ENCODE measurements around the gene KLHDC8B. TPM values are rescaled to one million over a fixed set of nuclear protein-coding genes. Genes with fewer than 3 reads are reported as not detected.
A peak's percentile ranks its signal among the peaks of the same experiment; 100 is the strongest.

KLHDC8B gene
- total and polyA plus RNA-seq, 2 donors from 2014 or later, result 23.4 to 36.5 TPM

DNA sequence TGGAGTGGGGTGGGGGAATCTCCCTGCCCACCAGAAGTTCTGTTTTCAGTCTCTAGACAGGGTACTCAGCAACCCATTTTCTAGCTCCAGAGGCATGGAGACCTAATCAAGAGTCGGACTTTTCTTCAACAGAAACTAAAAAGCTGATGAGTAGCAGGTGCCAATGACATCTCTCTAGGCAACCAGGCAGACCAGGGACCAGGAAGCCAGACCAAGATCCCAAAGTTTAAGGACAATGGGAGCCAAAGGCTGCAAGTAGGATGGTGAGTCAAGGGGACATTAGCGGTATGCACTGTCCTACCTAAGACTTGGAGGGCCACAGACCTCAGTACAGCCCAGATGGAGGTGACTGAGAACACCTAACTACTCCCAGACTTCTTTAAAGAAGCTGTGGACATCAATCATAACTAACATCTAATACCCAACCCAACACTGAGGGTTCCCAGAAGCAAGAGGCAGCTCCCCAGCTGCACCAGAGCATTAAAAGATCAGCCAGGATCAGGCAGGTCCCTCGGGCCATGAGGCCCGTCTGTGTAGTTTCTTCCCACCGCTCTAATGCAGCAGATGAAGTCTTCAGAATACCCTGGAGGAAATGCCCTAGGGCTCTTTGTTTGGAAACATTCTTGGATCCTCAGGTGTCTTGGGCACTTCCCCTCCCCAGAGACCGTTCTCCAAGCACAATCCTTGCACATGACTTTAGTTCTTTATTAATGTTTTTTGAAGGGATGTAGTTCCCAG is 6.2 kb upstream of the KLHDC8B start:
- H3K27me3 ChIP-seq (ENCODE audit: control insufficient read depth, insufficient read depth, low read length), result no peaks in the 10 kb centered on the region
- TF ChIP-seq, protein P1, sequence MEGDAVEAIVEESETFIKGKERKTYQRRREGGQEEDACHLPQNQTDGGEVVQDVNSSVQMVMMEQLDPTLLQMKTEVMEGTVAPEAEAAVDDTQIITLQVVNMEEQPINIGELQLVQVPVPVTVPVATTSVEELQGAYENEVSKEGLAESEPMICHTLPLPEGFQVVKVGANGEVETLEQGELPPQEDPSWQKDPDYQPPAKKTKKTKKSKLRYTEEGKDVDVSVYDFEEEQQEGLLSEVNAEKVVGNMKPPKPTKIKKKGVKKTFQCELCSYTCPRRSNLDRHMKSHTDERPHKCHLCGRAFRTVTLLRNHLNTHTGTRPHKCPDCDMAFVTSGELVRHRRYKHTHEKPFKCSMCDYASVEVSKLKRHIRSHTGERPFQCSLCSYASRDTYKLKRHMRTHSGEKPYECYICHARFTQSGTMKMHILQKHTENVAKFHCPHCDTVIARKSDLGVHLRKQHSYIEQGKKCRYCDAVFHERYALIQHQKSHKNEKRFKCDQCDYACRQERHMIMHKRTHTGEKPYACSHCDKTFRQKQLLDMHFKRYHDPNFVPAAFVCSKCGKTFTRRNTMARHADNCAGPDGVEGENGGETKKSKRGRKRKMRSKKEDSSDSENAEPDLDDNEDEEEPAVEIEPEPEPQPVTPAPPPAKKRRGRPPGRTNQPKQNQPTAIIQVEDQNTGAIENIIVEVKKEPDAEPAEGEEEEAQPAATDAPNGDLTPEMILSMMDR (IDR thresholded peaks at IDR 0.05; ENCODE audit: borderline replicate concordance, extremely low read depth, insufficient read depth), result no peak
- H3K4me1 ChIP-seq (ENCODE audit: control insufficient read depth in 2 of 3, insufficient read depth in 2 of 3, low read depth in 1 of 3, low read length in 3 of 3), result peaks cover 0 to 19% (median 15%) of the 10 kb centered on the region in 3 donors
- peaks cover 0 to 8% (median 7%) of the 10 kb centered on the region in 3 donors for H3K36me3 ChIP-seq (ENCODE audit: control insufficient read depth in 2 of 3, insufficient read depth in 3 of 3, low read length in 3 of 3)
- H3K4me3 ChIP-seq (ENCODE audit: low read length in 3 of 3), result peak overlapping the region; percentile 64 to 89 (median 83)
- peak overlapping the region; percentile 15 to 85 (median 58) for H3K9ac ChIP-seq (ENCODE audit: low read length in 3 of 3)
- no peaks in the 10 kb centered on the region for H3K9me3 ChIP-seq (ENCODE audit: control insufficient read depth in 2 of 3, insufficient read depth in 1 of 3, low read length in 3 of 3)
- peak overlapping the region in 1 of 2 donors; percentile 86 for H3K27ac ChIP-seq (ENCODE audit: low read depth in 2 of 2, low read length in 2 of 2)
- peak in 1 of 5 donors; percentile 8 for DNase-seq
- intact Hi-C loops (cut with DNase I), result no loop called here
- no peak for FAIRE-seq

DNA sequence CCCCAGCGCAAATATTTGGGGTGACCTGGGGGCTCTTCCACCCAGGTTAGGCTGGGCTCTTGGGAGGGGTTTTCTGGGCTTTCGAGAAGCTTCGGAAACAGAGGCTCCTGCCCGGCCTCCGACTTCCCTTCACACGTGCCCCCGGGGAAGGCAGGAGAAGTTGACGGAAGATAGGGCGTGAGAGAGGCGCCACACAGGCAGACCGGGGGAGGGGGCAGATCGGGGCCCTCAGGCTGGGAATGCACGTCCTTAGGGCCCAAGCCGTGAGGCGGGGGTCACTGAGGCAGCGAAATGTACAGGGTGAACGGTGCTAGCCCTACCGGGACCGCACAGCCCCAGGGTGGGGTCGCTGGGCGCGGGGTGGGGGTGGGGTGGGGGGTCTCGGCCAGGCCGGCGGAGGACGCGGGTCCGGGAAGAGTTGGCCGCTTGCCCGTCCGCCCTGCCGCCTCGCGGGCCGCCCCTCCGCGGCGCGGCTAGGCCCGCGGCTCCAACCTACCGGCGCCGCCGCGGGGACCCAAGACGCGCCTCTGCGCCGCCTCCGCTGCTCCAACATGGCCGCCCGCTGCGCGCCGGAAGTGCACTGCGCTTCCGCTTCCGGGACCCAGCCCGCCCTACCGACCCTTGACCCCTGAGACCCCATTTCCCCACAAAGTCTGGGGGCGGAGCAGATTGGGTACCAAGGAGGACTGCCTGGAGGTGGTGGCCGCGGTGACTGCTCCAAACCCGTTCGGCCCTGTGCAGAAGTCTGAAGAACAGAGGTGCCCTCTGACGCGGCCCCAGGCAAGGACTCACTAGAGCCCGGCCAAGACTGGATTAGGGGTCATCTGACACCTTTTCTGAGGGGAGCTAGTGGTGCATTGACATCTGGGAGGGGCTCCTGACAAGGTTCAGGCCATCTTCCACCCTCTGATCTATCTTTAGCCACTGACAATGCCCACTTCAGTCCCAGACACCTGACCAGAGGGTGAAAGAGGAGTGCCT is 5.3 kb upstream of the KLHDC8B start, which contains the start of gene CCDC71:
CCDC71 (minus strand) TSS at position 561 of the 981 bp plus-strand sequence. CDS start 2,123 bp downstream, outside the sequence.
- peak within 1 kb of the TSS; percentile 45 to 85 (median 58) for H3K9ac ChIP-seq (ENCODE audit: low read length in 3 of 3)
- H3K9me3 ChIP-seq (ENCODE audit: control insufficient read depth in 2 of 3, insufficient read depth in 1 of 3, low read length in 3 of 3), result no peaks in the 10 kb centered on the region
- H3K27ac ChIP-seq (ENCODE audit: low read depth in 2 of 2, low read length in 2 of 2), result peak within 1 kb of the TSS; percentile 72 to 86
- TF ChIP-seq, protein P1 (IDR thresholded peaks at IDR 0.05; ENCODE audit: borderline replicate concordance, extremely low read depth, insufficient read depth), result no peak
- DNase-seq (peak; percentile 76 to 93 (median 89)), FAIRE-seq (no peak)
- H3K36me3 ChIP-seq (ENCODE audit: control insufficient read depth in 2 of 3, insufficient read depth in 3 of 3, low read length in 3 of 3), result peaks cover 0 to 8% (median 7%) of the 10 kb centered on the region in 3 donors
- peak within 1 kb of the TSS; percentile 68 to 89 (median 83) for H3K4me3 ChIP-seq (ENCODE audit: low read length in 3 of 3)
- H3K27me3 ChIP-seq (ENCODE audit: control insufficient read depth, insufficient read depth, low read length), result no peaks in the 10 kb centered on the region
- intact Hi-C loops (cut with DNase I), result no loop called here
- peaks cover 0 to 22% (median 22%) of the 10 kb centered on the region in 3 donors for H3K4me1 ChIP-seq (ENCODE audit: control insufficient read depth in 2 of 3, insufficient read depth in 2 of 3, low read depth in 1 of 3, low read length in 3 of 3)

DNA sequence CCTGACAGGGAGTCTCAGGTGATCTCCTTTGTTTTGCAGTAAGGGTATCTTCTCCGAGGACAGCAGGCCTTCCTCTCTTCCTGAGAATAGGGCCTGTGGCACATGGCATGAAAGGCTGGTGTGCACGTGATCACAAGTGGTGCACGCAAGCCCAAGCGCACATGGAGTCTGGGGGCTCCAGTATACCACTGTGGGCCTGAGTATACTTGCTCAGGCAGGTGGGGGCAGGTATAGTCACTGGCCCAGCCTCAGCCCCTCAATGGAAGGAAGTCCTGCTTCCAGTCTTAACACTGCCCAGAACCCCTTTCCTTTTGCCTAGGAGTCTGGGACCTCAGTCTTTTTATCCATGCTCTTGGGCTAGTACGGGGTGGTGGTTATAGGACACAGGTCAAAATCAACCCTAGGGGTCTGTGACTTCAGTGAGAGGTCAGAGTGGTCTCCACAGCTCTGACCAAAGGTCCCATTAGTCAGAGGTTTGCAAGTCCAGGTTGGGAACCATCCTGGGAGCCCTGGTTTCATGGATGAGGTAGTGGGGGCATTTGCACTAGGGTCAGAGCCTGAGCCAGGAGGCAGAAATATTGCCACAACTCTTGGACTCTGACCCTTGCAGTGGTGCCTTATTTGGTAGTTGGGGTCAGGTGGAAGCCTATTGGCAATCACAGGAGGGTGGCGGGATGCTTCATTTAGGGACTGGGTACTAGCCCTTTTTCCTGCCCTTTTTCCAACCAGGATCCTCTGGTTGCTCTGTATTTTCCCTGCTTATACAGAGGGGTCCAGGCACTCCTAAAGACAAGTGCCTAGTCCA is 4.4 kb upstream of the KLHDC8B start:
- H3K36me3 ChIP-seq (ENCODE audit: control insufficient read depth in 2 of 3, insufficient read depth in 3 of 3, low read length in 3 of 3), result peaks cover 0 to 8% (median 7%) of the 10 kb centered on the region in 3 donors
- peak overlapping the region in 2 of 3 donors; percentile 43 to 45 for H3K9ac ChIP-seq (ENCODE audit: low read length in 3 of 3)
- TF ChIP-seq, protein P1 (IDR thresholded peaks at IDR 0.05; ENCODE audit: borderline replicate concordance, extremely low read depth, insufficient read depth), result no peak
- FAIRE-seq (no peak), DNase-seq (no peak)
- no peaks in the 10 kb centered on the region for H3K9me3 ChIP-seq (ENCODE audit: control insufficient read depth in 2 of 3, insufficient read depth in 1 of 3, low read length in 3 of 3)
- intact Hi-C loops (cut with DNase I), result no loop called here
- peaks cover 0 to 25% (median 22%) of the 10 kb centered on the region in 3 donors for H3K4me1 ChIP-seq (ENCODE audit: control insufficient read depth in 2 of 3, insufficient read depth in 2 of 3, low read depth in 1 of 3, low read length in 3 of 3)
- H3K27ac ChIP-seq (ENCODE audit: low read depth in 2 of 2, low read length in 2 of 2), result peak overlapping the region; percentile 62 to 72
- no peaks in the 10 kb centered on the region for H3K27me3 ChIP-seq (ENCODE audit: control insufficient read depth, insufficient read depth, low read length)
- peak overlapping the region; percentile 68 to 89 (median 83) for H3K4me3 ChIP-seq (ENCODE audit: low read length in 3 of 3)
